ENCODE measurements around the gene TIMP2.

DNA sequence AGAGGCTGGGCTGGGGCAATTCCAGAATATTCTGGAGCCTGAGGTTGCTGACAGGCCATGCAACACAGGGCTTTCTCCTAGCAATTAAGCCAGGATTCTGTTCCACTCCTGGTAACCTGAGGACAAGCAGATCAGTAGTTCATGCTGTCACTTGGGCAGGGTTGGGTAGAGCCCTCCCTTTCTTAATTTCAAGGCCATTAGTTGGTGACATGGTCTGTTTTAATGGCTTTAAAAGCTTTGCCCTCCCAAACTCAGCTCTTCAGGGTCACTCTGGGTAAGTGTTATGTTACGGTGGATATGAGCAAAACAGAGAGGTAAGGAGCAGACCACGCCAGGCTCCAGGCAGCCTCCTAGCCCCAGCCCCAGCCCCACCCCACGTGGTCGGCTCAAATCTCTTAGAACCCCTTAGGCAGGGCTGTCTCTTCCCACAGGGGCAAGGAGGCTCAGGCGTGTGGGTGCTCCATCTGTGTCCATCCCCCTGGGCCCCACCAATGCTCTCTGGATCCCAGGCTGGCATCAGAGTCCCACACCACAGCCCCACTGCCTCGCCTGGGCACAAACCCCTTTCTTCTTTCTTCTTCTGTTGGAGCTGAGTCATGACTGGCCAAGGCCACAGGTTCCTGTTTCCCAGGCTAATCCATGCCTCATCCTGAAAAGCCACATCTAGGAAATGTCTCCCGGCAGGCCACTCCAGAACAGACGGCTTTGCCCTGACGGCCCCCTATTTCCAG, 49.7 kb downstream of the TIMP2 start:
- no peak for TF ChIP-seq POLR2A (IDR thresholded peaks at IDR 0.05)
- TF ChIP-seq, protein P1, sequence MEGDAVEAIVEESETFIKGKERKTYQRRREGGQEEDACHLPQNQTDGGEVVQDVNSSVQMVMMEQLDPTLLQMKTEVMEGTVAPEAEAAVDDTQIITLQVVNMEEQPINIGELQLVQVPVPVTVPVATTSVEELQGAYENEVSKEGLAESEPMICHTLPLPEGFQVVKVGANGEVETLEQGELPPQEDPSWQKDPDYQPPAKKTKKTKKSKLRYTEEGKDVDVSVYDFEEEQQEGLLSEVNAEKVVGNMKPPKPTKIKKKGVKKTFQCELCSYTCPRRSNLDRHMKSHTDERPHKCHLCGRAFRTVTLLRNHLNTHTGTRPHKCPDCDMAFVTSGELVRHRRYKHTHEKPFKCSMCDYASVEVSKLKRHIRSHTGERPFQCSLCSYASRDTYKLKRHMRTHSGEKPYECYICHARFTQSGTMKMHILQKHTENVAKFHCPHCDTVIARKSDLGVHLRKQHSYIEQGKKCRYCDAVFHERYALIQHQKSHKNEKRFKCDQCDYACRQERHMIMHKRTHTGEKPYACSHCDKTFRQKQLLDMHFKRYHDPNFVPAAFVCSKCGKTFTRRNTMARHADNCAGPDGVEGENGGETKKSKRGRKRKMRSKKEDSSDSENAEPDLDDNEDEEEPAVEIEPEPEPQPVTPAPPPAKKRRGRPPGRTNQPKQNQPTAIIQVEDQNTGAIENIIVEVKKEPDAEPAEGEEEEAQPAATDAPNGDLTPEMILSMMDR (IDR thresholded peaks at IDR 0.05), result no peak
